SK-N-SH (cell line): ENCODE data around the gene LRRC15. TPM values are rescaled to one million over a fixed set of nuclear protein-coding genes. Genes with fewer than 3 reads are reported as not detected.

ENCODE experiments used
- CTCF ChIA-PET: fragments of 300-600, 350-600 bp; formaldehyde crosslinking; extraction: SDS; loops from one replicate; lab custom pipeline; 2021; lab: Yijun Ruan, JAX
- POLR2A ChIA-PET: fragments of 350-600 bp; sonication (Branson Sonifier 250); formaldehyde crosslinking; extraction: SDS; loops from one replicate; lab custom pipeline; 2020; ENCODE audit warnings: antibody characterized with exemption, inconsistent platforms; lab: Yijun Ruan, JAX
- DNase-seq: peaks from one replicate; pipeline ENCODE4 v3.0.0; 2012
- H2AFZ ChIP-seq: fragments of 200-600 bp; sonication (generic); 2 replicates; pipeline ENCODE4 v1.8.1; 2016; ENCODE audit warnings: antibody characterized with exemption, mild to moderate bottlenecking, low read depth
- H3F3A ChIP-seq: fragments of 200-600 bp; sonication (generic); replicated peaks from 2 replicates; pipeline ENCODE3; 2016; ENCODE audit warnings: antibody characterized with exemption, mild to moderate bottlenecking; ENCODE audit not compliant: insufficient read depth
- H3K27ac ChIP-seq, 2 experiments: fragments of 200-500 bp in 1 of 2; fragments of 200-600 bp in 1 of 2; sonication (Bioruptor generic) in 1 of 2; sonication (generic), shearing (Covaris generic) in 1 of 2; 2 replicates each; pipeline versions ENCODE4 v1.5.1 to v1.6.1; 2014 to 2016; ENCODE audit warnings: low read depth in 2 of 2, inconsistent platforms in 1 of 2, low read length in 1 of 2, mild to moderate bottlenecking in 1 of 2, mixed read lengths in 1 of 2
- H3K27me3 ChIP-seq: fragments of 200-600 bp; sonication (generic), shearing (Covaris generic); 2 replicates; pipeline ENCODE4 v1.6.1; 2016; ENCODE audit warnings: mixed run types; ENCODE audit not compliant: insufficient read depth
- H3K36me3 ChIP-seq, 2 experiments: fragments of 200-500 bp in 1 of 2; fragments of 200-600 bp in 1 of 2; sonication (Bioruptor generic) in 1 of 2; sonication (generic) in 1 of 2; replicated peaks in 1 of 2; 2 replicates each; pipeline versions ENCODE3 to v1.5.1; 2014 to 2016; ENCODE audit warnings: low read length in 1 of 2, mild to moderate bottlenecking in 1 of 2; ENCODE audit not compliant: insufficient read depth in 2 of 2, control insufficient read depth in 1 of 2
- H3K4me1 ChIP-seq, 2 experiments: fragments of 200-500 bp in 1 of 2; fragments of 200-600 bp in 1 of 2; sonication (Bioruptor generic) in 1 of 2; sonication (generic), shearing (Covaris generic) in 1 of 2; 2 replicates each; pipeline versions ENCODE4 v1.5.1 to v1.6.1; 2014 to 2016; ENCODE audit warnings: low read depth in 1 of 2, low read length in 1 of 2, mixed run types in 1 of 2; ENCODE audit not compliant: insufficient read depth in 2 of 2, control insufficient read depth in 1 of 2
- H3K4me2 ChIP-seq: fragments of 200-600 bp; sonication (generic), shearing (Covaris generic); 2 replicates; pipeline ENCODE4 v1.6.1; 2017; ENCODE audit warnings: mixed run types
- H3K4me3 ChIP-seq, 2 experiments: fragments of 200-500 bp in 1 of 2; fragments of 200-600 bp in 1 of 2; sonication (Bioruptor generic) in 1 of 2; sonication (generic), shearing (Covaris generic) in 1 of 2; 2 replicates each; pipeline versions ENCODE4 v1.5.1 to v1.8.1; 2014 to 2016; ENCODE audit warnings: low read depth in 2 of 2, inconsistent platforms in 1 of 2, low read length in 1 of 2, mild to moderate bottlenecking in 1 of 2, mixed read lengths in 1 of 2, moderate library complexity in 1 of 2
- H3K79me2 ChIP-seq: fragments of 200-600 bp; sonication (generic); 2 replicates; pipeline ENCODE4 v1.8.1; 2017; ENCODE audit warnings: mild to moderate bottlenecking; ENCODE audit not compliant: insufficient read depth
- H3K9ac ChIP-seq: fragments of 200-600 bp; sonication (generic); 2 replicates; pipeline ENCODE4 v1.6.1; 2017; ENCODE audit warnings: mixed run types
- H3K9me2 ChIP-seq: fragments of 200-600 bp; sonication (generic); 2 replicates; pipeline ENCODE4 v1.6.1; 2017; ENCODE audit warnings: mixed run types
- H3K9me3 ChIP-seq: fragments of 200-600 bp; sonication (generic); 2 replicates; pipeline ENCODE4 v1.6.1; 2017; ENCODE audit warnings: mixed run types, mild to moderate bottlenecking, moderate library complexity
- H4K20me1 ChIP-seq: fragments of 200-600 bp; sonication (generic); 2 replicates; pipeline ENCODE4 v1.6.1; 2017; ENCODE audit warnings: mild to moderate bottlenecking, mixed run types; ENCODE audit not compliant: insufficient read depth
- CHD2 ChIP-seq: fragments of 150-350 bp; IDR thresholded peaks from 2 replicates; pipeline ENCODE4 v1.6.1; 2018; ENCODE audit warnings: low read length; ENCODE audit not compliant: partially characterized antibody
- EP300 ChIP-seq, 2 experiments: IDR thresholded peaks; 2 replicates each; pipeline versions ENCODE4 v1.4.0 to v1.6.1; 2012; ENCODE audit warnings: borderline replicate concordance in 1 of 2, low read depth in 1 of 2, low read length in 1 of 2
- EZH2phosphoT487 ChIP-seq: fragments of 200-600 bp; sonication (generic); IDR thresholded peaks from 2 replicates; pipeline ENCODE4 v1.6.1; 2017; ENCODE audit warnings: low read depth, mixed run types, mild to moderate bottlenecking, antibody characterized with exemption, moderate library complexity, borderline replicate concordance
- GATA2 ChIP-seq: sonication (generic); formaldehyde crosslinking; IDR thresholded peaks from 2 replicates; pipeline ENCODE4 v1.5.0; 2020; ENCODE audit warnings: mild to moderate bottlenecking, missing genetic modification reagents
- MXI1 ChIP-seq: IDR thresholded peaks from 2 replicates; pipeline ENCODE4 v1.6.1; 2012; ENCODE audit warnings: mild to moderate bottlenecking, low read depth, low read length, improper control_type of control experiment
- NFIC ChIP-seq: IDR thresholded peaks from 2 replicates; pipeline ENCODE4 v1.4.0; 2012; ENCODE audit warnings: borderline replicate concordance
- POLR2AphosphoS5 ChIP-seq: IDR thresholded peaks from 2 replicates; pipeline ENCODE4 v1.6.1; 2012; ENCODE audit warnings: low read depth, low read length
- RAD21 ChIP-seq: IDR thresholded peaks from 2 replicates; pipeline ENCODE4 v1.6.1; 2012; ENCODE audit warnings: mild to moderate bottlenecking, low read length
- RCOR1 ChIP-seq: fragments of 150-350 bp; IDR thresholded peaks from 2 replicates; pipeline ENCODE4 v1.6.1; 2017; ENCODE audit warnings: antibody characterized with exemption, low read length
- TCF12 ChIP-seq: IDR thresholded peaks from 2 replicates; pipeline ENCODE4 v1.4.0; 2012
- TEAD4 ChIP-seq: IDR thresholded peaks from 2 replicates; pipeline ENCODE4 v1.4.0; 2012; ENCODE audit warnings: mild to moderate bottlenecking, borderline replicate concordance; ENCODE audit not compliant: insufficient read depth
- WGBS: methylation state at CpG from one replicate; pipeline ENCODE4 v1.1.6; 2017; ENCODE audit warnings: low lambda C conversion rate; 5-methylcytosine and 5-hydroxymethylcytosine counted together
- polyA plus RNA-seq, 3 experiments: library from polyadenylated mRNA; depleted of rRNA; stranded (reverse); fragments of >200 nt; gene quantifications; 2 replicates each; pipeline ENCODE4 v1.2.3, GENCODE V29; 2012
- TF ChIP-seq, protein P1 (sequence below): IDR thresholded peaks from 2 replicates; pipeline ENCODE4 v1.6.1; 2012; ENCODE audit warnings: mild to moderate bottlenecking, low read depth, low read length, moderate library complexity

The LRRC15 gene
- polyA plus RNA-seq, 1 of the 3 experiments (the other 2 are of a cell fraction): 0.02 TPM

- CTCF ChIA-PET: interaction anchor here (0.8 to 1.6 kb wide), 7 partner anchors 11 to 546 kb away, joined by 3 to 9 read pairs (median 3); no protein-coding TSS in a partner anchor
- DNase-seq: no peak
- Histone ChIP-seq H3K9ac (no peak overlapping the region), H2AFZ (no peak overlapping the region), H3K9me2 (no peaks in the 10 kb centered on the region), H3K4me1 (peaks cover 21 to 34% of the 10 kb centered on the region in 2 experiments; a peak in 3 of 4 replicates), H3K27me3 (no peaks in the 10 kb centered on the region), H3K79me2 (no peaks in the 10 kb centered on the region), H3K4me3 (no peak overlapping the region), H3K9me3 (no peaks in the 10 kb centered on the region), H4K20me1 (no peaks in the 10 kb centered on the region), H3K36me3 (no peaks in the 10 kb centered on the region), H3F3A (peaks cover 31% of the 10 kb centered on the region), H3K27ac (peak overlapping the region in 1 of 2 experiments; percentile 2; a peak in 1 of 4 replicates)
- POLR2A ChIA-PET: interaction anchor here (1.3 kb wide), 1 partner anchor 9 kb away, joined by 3 read pairs; no protein-coding TSS in a partner anchor
- 77% methylated on average over 15 of the region's 15 CpGs for WGBS
- no peak for TF ChIP-seq TEAD4
- TF ChIP-seq RAD21: no peak
- no peak for TF ChIP-seq NFIC
- TF ChIP-seq, all 33 proteins: peak for 0
- H3K4me2 ChIP-seq: no peak overlapping the region
These were observed 43.2 kb downstream of the LRRC15 start for GRCh38 chr3:194326192-194326967.

- Histone ChIP-seq H4K20me1 (no peaks in the 10 kb centered on the region), H3K79me2 (no peaks in the 10 kb centered on the region), H3K4me1 (peaks cover 21 to 27% of the 10 kb centered on the region in 2 experiments; a peak in 3 of 4 replicates), H3K36me3 (no peaks in the 10 kb centered on the region), H3F3A (peaks cover 31% of the 10 kb centered on the region), H3K9me3 (no peaks in the 10 kb centered on the region), H3K9me2 (no peaks in the 10 kb centered on the region), H3K27me3 (no peaks in the 10 kb centered on the region), H3K27ac (peak overlapping the region in 1 of 2 experiments; percentile 2; a peak in 1 of 4 replicates), H2AFZ (no peak overlapping the region), H3K9ac (no peak overlapping the region), H3K4me2 (no peak overlapping the region), H3K4me3 (no peak overlapping the region)
- ChIA-PET CTCF (interaction anchor here (0.8 to 1.6 kb wide), 12 partner anchors 9 to 545 kb away, joined by 3 to 9 read pairs (median 4); no protein-coding TSS in a partner anchor), POLR2A (interaction anchor here (1.3 kb wide), 1 partner anchor 10 kb away, joined by 3 read pairs; no protein-coding TSS in a partner anchor)
- DNase-seq: peak; percentile 75
- TF ChIP-seq EZH2phosphoT487 (no peak), GATA2 (CRISPR knock-in tag) (peak; percentile 77), EP300 (IDR thresholded peaks at IDR 0.05; ENCODE audit: borderline replicate concordance in 1 of 2, low read depth in 1 of 2, low read length in 1 of 2) (peak in 1 of 2 experiments; percentile 63; a peak in 1 of 4 replicates), TCF12 (no peak), POLR2AphosphoS5 (no peak), RCOR1 (peak; percentile 83), CHD2 (peak; percentile 22), MXI1 (0 out of 2 replicates have a peak, but pooled peaks have one; percentile 13)
- TF ChIP-seq, protein P1, sequence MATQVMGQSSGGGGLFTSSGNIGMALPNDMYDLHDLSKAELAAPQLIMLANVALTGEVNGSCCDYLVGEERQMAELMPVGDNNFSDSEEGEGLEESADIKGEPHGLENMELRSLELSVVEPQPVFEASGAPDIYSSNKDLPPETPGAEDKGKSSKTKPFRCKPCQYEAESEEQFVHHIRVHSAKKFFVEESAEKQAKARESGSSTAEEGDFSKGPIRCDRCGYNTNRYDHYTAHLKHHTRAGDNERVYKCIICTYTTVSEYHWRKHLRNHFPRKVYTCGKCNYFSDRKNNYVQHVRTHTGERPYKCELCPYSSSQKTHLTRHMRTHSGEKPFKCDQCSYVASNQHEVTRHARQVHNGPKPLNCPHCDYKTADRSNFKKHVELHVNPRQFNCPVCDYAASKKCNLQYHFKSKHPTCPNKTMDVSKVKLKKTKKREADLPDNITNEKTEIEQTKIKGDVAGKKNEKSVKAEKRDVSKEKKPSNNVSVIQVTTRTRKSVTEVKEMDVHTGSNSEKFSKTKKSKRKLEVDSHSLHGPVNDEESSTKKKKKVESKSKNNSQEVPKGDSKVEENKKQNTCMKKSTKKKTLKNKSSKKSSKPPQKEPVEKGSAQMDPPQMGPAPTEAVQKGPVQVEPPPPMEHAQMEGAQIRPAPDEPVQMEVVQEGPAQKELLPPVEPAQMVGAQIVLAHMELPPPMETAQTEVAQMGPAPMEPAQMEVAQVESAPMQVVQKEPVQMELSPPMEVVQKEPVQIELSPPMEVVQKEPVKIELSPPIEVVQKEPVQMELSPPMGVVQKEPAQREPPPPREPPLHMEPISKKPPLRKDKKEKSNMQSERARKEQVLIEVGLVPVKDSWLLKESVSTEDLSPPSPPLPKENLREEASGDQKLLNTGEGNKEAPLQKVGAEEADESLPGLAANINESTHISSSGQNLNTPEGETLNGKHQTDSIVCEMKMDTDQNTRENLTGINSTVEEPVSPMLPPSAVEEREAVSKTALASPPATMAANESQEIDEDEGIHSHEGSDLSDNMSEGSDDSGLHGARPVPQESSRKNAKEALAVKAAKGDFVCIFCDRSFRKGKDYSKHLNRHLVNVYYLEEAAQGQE: no peak
- WGBS: 71% methylated on average over 2 of the region's 15 CpGs
These were observed 44.0 kb downstream of the LRRC15 start for GRCh38 chr3:194325424-194326153.
